SHP77 (cell line): Measurements from ENCODE around the gene PCDHGB2.
A peak's percentile ranks its signal among the peaks of the same experiment; 100 is the strongest.
"Not testable (repeated sequence)": the region's sequence is repeated elsewhere in the genome, so short reads cannot be mapped to it uniquely, and the experiment has no call there.

Experiments
- DNase-seq, 2 experiments: peaks; one replicate each; lab custom pipeline; 2025; lab: John Stamatoyannopoulos, UW

PCDHGB2 gene

DNA sequence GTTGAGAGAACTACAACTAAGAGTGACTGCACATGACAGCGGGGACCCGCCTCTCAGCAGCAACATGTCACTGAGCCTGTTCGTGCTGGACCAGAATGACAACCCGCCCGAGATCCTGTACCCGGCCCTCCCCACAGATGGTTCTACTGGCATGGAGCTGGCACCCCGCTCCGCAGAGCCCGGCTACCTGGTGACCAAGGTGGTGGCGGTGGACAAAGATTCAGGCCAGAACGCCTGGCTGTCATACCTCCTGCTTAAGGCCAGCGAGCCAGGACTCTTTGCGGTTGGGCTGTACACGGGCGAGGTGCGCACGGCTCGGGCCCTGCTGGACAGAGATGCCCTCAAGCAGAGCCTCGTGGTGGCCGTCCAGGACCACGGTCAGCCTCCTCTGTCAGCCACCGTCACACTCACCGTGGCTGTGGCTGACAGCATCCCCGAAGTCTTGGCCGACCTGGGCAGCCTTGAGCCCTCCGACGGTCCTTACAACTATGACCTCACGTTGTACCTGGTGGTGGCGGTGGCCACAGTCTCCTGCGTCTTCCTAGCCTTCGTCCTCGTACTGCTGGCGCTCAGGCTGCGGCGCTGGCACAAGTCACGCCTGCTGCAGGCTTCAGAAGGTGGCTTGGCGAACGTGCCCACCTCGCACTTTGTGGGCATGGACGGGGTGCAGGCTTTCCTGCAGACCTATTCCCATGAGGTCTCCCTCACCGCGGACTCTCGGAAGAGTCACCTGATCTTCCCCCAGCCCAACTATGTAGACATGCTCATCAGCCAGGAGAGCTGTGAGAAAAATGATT, 24.9 kb downstream of the PCDHGB2 start:
- DNase-seq, result no peak

DNA sequence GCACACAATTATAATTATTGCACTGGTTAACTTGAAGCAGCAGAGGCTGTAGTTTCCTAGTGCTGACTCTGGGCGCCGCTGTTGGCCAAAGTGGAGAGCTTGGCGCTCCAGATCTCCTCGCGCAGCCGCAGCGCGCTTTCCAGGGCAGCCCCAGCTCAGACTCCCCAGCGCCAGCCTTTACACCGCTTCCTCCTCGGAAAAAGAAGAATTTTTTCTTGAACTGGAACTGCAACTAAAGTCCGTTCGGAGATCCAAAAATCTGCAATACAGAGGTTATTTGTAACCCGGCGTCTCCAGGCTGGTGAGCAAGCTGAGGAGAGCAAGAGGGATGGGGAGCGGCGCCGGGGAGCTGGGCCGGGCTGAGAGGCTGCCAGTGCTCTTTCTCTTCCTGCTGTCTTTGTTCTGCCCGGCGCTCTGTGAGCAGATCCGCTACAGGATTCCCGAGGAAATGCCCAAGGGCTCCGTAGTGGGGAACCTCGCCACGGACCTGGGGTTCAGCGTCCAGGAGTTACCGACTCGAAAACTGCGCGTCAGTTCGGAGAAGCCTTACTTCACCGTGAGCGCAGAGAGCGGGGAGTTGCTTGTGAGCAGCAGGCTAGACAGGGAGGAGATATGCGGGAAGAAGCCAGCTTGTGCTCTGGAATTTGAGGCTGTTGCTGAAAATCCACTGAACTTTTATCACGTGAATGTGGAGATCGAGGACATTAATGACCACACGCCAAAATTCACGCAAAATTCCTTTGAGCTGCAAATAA, 27.9 kb downstream of the PCDHGB2 start, which contains the start of gene PCDHGB4:
Gene PCDHGB4, plus strand, starts transcription at position 142 of the 755 bp plus-strand sequence. Its CDS starts 187 bp downstream, at position 329.
- DNase-seq, result not testable (repeated sequence)

DNA sequence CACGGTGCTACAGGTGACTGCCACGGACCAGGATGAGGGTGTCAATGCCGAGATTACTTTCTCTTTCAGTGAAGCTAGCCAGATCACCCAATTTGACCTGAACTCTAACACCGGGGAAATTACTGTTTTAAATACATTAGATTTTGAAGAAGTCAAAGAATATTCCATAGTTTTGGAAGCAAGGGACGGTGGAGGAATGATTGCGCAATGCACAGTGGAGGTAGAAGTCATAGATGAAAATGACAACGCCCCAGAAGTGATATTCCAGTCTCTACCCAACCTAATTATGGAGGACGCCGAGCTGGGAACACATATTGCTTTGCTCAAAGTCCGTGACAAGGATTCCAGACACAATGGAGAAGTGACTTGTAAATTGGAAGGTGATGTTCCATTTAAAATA, 28.9 kb downstream of the PCDHGB2 start:
- no peak for DNase-seq

DNA sequence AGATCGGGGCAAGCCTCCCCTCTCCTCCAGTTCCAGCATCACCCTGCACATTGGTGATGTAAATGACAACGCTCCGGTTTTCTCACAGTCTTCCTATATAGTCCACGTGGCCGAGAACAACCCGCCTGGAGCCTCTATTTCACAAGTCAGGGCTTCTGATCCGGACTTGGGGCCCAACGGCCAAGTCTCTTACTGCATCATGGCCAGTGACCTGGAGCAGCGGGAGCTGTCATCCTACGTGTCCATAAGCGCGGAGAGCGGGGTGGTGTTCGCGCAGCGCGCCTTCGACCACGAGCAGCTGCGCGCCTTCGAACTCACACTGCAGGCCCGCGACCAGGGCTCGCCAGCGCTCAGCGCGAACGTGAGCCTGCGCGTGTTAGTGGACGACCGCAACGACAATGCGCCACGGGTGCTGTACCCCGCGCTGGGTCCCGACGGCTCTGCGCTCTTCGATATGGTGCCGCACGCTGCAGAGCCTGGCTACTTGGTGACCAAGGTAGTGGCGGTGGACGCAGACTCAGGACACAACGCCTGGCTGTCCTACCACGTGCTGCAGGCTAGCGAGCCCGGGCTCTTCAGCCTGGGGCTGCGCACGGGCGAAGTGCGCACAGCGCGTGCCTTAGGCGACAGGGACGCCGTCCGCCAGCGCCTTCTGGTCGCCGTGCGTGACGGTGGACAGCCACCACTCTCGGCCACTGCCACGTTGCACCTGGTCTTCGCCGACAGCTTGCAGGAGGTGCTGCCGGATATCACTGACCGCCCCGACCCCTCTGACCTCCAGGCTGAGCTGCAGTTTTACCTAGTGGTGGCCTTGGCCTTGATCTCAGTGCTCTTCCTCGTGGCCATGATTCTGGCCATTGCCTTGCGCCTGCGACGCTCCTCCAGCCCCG, 29.6 kb downstream of the PCDHGB2 start:
- no peak for DNase-seq

DNA sequence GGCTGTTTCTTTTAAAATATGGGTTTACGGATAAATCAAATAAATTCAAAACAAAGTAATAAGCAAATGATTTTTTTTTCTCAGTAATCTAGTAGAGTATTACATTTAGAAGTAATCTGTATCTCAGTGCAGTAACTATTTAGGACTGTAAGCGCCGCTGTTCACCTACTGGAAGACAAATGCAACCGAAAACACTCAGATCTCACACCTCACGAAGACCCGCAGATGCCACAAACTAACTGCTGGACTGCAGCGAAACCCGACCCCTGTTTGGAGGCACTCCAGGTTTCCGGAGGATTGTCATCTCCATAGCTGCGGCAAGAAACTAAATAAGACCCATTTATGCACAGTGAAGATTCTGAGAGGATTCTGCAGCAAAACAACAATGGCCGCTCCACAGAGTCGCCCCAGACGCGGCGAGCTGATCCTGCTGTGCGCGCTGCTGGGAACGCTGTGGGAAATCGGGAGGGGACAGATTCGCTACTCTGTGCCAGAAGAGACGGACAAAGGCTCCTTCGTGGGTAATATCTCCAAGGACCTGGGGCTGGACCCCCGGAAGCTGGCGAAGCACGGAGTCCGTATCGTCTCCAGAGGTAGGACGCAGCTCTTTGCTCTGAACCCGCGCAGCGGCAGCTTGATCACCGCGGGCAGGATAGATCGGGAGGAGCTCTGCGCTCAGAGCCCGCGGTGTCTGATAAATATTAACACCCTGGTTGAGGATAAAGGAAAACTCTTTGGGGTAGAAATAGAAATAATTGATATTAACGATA, 32.8 kb downstream of the PCDHGB2 start, which contains the start of gene PCDHGA8:
Gene PCDHGA8, plus strand, starts transcription at position 205 of the 770 bp plus-strand sequence. Its CDS starts 181 bp downstream, at position 386.
- DNase-seq, result no peak

DNA sequence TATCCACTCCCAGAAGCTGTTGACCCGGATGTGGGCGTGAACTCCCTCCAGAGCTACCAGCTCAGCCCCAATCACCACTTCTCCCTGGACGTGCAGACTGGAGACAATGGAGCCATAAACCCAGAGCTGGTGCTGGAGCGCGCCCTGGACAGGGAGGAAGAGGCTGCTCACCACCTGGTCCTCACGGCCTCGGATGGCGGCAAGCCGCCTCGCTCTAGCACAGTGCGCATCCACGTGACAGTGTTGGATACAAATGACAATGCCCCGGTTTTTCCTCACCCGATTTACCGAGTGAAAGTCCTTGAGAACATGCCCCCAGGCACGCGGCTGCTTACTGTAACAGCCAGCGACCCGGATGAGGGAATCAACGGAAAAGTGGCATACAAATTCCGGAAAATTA, 33.5 kb downstream of the PCDHGB2 start:
- no peak for DNase-seq

DNA sequence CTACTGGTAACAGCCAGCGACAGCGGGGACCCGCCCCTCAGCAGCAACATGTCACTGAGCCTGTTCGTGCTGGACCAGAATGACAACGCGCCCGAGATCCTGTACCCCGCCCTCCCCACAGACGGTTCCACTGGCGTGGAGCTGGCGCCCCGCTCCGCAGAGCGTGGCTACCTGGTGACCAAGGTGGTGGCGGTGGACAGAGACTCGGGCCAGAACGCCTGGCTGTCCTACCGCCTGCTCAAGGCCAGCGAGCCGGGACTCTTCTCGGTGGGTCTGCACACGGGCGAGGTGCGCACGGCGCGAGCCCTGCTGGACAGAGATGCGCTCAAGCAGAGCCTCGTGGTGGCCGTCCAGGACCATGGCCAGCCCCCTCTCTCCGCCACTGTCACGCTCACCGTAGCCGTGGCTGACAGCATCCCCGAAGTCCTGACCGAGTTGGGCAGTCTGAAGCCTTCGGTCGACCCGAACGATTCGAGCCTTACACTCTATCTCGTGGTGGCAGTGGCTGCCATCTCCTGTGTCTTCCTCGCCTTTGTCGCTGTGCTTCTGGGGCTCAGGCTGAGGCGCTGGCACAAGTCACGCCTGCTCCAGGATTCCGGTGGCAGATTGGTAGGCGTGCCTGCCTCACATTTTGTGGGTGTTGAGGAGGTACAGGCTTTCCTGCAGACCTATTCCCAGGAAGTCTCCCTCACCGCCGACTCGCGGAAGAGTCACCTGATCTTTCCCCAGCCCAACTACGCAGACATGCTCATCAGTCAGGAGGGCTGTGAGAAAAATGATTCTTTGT, 34.8 kb downstream of the PCDHGB2 start:
- not testable (repeated sequence) for DNase-seq

DNA sequence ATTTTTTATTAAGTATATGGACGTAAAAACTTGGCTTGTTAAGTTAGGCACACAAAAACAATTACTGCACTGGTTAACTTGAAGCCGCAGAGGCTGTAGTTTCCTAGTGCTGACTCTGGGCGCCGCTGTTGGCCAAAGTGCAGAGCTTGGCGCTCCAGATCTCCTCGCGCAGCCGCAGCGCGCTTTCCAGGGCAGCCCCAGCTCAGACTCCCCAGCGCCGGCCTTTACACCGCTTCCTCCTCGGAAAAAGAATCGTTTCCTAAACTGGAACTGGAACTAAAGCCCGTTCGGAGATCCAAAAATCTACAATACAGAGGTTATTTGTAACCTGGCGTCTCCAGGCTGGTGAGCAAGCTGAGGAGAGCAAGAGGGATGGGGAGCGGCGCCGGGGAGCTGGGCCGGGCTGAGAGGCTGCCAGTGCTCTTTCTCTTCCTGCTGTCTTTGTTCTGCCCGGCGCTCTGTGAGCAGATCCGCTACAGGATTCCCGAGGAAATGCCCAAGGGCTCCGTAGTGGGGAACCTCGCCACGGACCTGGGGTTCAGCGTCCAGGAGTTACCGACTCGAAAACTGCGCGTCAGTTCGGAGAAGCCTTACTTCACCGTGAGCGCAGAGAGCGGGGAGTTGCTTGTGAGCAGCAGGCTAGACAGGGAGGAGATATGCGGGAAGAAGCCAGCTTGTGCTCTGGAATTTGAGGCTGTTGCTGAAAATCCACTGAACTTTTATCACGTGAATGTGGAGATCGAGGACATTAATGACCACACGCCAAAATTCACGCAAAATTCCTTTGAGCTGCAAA, 38.2 kb downstream of the PCDHGB2 start, which contains the start of gene PCDHGB5:
Gene PCDHGB5, plus strand, starts transcription at position 192 of the 796 bp plus-strand sequence. Its CDS starts 181 bp downstream, at position 373.
- DNase-seq, result not testable (repeated sequence)

DNA sequence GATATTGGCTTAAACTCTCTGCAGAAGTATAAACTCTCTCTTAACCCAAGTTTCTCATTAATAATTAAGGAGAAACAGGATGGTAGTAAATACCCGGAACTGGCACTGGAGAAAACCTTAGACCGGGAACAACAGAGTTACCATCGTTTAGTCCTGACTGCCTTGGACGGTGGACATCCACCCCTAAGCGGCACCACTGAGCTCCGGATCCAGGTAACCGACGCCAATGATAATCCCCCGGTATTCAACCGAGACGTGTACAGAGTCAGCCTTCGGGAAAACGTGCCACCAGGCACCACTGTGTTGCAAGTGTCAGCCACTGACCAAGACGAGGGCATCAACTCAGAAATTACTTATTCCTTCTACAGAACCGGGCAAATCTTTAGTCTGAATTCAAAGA, 38.8 kb downstream of the PCDHGB2 start:
- DNase-seq, result no peak

DNA sequence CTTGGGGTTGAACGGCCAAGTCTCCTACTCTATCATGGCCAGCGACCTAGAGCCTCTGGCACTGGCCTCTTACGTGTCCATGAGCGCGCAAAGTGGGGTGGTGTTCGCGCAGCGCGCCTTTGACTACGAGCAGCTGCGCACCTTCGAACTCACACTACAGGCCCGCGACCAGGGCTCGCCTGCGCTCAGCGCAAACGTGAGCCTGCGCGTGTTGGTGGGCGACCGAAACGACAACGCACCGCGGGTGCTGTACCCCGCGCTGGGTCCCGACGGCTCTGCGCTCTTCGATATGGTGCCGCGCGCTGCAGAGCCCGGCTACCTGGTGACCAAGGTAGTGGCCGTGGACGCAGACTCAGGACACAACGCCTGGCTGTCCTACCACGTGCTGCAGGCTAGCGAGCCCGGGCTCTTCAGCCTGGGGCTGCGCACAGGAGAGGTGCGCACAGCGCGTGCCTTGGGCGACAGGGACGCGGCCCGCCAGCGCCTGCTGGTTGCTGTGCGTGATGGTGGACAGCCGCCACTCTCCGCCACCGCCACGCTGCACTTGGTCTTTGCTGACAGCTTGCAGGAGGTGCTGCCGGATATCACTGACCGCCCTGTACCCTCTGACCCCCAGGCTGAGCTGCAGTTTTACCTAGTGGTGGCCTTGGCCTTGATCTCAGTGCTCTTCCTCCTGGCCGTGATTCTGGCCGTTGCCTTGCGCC, 39.9 kb downstream of the PCDHGB2 start:
- DNase-seq, result no peak

DNA sequence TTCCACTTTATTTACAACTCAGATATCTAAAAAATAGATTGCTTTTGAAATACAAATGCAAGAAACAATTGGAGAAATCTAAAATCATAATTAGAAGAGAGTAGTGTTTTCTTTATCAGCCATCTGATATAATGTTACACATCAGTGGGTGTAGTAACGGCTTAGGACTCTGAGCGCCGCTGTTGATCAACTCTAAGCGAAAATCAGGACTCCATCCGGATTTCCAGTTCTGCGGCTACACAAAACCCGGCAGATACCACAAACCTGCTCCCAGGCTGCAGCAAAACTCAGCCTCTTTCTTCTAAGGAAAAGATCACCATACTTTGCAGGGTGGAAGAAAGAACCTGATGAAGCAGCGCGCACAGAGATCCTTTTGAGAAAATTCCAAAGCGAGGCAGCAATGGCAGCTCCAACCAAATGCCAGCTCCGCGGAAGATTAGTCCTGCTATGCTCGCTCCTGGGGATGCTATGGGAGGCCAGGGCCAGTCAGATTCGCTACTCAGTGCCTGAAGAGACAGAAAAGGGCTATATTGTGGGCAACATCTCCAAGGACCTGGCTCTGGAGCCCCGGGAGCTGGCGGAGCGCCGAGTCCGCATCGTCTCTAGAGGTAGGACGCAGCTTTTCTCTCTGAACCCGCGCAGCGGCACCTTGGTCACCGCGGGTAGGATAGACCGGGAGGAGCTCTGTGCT, 42.9 kb downstream of the PCDHGB2 start, which contains the start of gene PCDHGA9:
Gene PCDHGA9, plus strand, starts transcription at position 226 of the 691 bp plus-strand sequence. Its CDS starts 175 bp downstream, at position 401.
- DNase-seq, result peak; percentile 6 to 10

DNA sequence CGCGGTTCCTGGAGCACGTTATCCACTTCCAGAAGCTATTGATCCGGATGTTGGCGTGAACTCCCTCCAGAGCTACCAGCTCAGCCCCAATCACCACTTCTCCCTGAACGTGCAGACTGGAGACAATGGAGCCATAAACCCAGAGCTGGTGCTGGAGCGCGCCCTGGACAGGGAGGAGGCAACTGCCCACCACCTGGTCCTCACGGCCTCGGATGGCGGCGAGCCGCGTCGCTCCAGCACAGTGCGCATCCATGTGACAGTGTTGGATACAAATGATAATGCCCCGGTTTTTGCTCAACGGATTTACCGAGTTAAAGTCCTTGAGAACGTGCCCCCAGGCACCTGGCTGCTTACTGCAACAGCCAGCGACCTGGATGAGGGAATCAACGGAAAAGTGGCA, 43.6 kb downstream of the PCDHGB2 start:
- no peak for DNase-seq

DNA sequence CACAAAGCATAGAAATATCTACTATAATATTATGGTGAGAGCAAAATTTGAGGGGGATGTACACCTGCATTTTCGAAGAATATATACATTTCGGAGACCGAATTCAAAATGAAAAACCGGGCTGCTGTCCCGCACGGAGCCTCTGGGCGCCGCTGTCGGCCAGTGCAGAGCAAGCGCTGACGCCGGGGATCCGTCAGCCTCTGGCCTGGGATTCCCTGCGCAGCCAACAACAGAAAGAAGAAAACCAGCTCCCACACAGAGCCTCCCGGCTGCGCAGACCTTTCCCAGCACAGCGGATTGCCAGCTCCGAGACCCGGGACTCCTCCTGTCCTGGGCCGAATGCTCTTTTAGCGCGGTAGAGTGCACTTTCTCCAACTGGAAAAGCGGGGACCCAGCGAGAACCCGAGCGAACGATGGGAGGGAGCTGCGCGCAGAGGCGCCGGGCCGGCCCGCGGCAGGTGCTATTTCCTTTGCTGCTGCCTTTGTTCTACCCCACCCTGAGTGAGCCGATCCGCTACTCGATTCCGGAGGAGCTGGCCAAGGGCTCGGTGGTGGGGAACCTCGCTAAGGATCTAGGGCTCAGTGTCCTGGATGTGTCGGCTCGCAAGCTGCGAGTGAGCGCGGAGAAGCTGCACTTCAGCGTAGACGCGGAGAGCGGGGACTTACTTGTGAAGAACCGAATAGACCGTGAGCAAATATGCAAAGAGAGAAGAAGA, 48.2 kb downstream of the PCDHGB2 start, which contains the start of gene PCDHGB6:
Gene PCDHGB6, plus strand, starts transcription at position 232 of the 716 bp plus-strand sequence. Its CDS starts 182 bp downstream, at position 414.
- not testable (repeated sequence) for DNase-seq

DNA sequence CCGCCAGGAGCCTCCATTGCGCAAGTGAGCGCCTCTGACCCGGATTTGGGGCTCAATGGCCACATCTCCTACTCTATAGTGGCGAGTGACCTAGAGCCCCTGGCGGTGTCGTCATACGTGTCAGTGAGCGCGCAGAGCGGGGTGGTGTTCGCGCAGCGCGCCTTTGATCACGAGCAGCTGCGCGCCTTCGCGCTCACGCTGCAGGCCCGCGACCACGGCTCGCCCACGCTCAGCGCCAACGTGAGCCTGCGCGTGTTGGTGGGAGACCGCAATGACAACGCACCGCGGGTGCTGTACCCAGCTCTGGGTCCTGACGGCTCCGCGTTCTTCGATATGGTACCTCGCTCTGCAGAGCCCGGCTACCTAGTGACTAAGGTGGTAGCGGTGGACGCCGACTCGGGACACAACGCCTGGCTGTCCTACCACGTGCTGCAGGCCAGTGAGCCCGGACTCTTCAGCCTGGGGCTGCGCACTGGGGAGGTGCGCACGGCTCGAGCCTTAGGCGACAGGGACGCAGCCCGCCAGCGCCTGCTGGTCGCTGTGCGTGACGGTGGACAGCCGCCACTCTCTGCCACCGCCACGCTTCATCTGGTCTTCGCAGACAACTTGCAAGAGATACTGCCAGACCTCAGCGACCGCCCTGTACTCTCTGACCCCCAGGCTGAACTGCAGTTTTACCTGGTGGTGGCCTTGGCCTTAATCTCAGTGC, 50.0 kb downstream of the PCDHGB2 start:
- no peak for DNase-seq

DNA sequence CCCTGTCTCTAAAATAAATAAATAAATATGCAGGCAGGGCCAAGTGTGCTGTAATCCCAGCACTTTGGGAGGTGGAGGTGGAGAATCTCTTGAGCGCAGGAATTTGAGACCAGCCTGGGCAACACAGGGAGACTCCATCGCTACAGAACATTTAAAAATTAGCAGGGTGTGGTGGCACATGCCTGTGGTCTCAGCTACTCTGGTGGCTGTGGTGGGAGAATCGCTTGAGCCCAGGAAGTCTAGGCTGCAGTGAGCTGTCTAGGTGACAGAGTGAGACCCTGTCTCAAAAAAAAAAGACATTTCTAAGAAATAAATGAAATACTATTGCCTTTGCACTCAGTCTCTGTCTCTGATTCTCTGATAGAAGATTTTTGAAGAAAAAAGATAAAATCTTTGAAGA, 51.8 kb downstream of the PCDHGB2 start:
- DNase-seq, result no peak
